T-helper 1 cell (primary cell): ENCODE results near the gene CDC42BPA.

Source experiments
- DNase-seq, 5 donors: peaks; one replicate each; pipeline ENCODE4 v3.0.0-alpha.2; 2012 to 2020

The CDC42BPA gene

DNA sequence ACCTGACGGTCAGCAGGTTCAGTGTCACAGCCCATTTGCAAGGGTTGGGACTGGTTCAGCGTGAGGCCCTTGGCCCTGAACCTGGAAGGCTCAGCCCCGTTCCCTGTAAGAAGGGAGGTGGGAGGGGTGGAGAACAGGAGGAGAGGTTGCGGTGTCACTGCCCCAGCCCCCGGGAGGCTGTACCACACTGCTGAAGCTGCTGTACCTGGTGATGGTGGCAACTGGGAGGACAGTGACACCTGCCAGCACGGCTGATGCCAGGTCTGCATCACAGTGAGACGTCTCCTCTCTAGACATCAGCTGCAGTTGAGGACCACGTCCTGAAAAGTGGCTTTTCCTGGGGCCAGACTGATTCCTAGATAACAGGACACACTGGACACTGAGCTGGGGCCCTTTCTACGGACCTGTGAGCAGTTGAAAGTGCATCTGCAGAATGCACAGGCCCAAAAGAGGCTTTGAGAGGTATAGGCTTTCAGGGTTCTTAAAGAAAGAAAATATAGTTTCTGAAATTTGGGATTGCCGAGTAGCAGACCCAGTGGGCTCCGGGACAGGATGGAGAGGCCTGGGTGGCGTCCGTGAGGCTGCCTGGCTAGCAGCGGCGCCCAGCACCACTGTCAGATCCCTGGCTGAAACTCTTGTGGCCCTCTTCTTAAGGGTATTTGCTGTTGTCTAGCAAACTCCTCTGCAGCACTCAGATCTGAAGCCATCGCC, 330.5 kb downstream of the CDC42BPA start:
- no peak for DNase-seq

DNA sequence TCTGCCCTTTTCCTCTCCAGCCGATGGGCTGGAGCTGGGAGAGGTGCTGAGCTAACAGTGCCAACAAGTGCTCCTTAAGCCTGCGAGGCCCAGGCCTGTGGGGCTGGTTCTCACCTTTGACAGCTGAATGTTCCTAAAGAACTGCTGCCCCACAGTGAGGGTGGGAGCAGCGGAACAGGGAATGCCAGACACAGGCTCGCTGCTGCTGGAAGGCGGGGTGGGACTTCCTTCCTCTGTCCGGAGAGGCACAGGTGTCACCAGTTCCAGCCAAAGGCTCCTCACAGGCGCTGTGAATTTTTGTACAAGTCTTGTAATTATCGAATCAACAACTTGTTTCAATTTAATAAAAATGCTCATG, 331.1 kb downstream of the CDC42BPA start:
- DNase-seq: no peak

DNA sequence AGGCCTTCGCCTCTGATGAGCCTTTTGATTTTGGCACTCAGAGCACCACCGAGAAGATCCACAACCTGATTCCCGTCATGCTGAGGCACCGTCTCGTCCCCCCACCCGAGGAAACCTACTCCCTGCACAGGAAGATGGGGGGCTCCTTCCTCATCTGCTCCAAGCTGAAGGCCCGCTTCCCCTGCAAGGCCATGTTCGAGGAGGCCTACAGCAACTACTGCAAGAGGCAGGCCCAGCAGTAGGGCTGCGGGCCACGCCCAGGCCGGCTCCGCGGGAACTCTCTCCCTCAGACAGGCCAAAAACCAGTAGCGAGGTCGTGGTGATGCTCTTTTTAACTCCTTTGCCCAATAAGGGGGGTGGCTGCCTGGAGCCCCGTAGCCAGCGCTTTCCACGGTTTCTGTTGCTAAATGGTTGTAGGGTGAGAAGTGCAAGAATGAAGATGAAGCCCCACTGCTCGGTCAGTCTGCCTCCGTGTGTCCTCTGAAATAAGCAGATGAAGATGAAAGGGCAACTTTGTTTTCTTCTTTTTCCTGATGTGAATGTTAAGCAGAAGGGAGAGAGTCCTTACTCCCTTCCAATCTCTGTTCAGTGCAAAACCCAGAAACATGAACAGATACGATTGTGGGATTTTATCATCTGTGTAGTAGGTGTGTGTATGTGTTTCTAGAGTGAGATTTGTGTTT, 331.7 kb downstream of the CDC42BPA start:
- DNase-seq: no peak

DNA sequence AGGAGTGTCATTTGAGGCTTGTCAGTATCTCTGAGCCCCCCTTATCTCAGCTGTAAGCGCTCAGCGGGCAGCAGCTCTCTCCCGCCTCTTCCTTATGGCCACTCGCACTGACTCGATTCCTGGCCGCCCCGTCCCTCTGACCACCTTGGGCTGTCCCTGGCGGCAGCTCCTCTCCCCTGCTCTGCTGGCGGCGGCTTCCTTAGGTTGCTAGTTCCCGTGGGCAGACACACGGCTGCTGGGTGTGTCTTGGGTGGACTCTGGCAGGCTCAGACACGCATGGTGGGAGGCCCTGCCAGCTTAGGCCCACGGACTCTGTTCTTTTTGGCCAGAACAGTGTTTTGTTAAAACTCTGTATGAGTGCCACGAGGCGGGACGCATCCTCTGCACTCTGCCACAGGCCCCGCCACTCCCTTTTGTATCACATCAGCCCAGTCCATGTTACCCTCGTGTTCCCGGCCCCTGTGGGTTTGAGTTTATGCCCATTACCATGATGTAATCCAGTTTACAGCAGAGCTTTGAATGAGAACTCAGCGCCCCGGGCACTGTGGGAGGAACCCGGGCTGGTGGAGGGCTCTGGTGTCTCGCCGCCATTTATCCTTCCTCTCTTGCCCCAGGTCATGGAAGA, 332.3 kb downstream of the CDC42BPA start:
- DNase-seq: no peak

GRCh38 chr1:226985239-226985838, 333.0 kb downstream of the CDC42BPA start:
- DNase-seq: no peak

- DNase-seq: no peak
Observed at GRCh38 chr1:226984521-226985238, 333.6 kb downstream of the CDC42BPA start.

GRCh38 chr1:226983992-226984364, 334.3 kb downstream of the CDC42BPA start:
- DNase-seq: no peak

DNA sequence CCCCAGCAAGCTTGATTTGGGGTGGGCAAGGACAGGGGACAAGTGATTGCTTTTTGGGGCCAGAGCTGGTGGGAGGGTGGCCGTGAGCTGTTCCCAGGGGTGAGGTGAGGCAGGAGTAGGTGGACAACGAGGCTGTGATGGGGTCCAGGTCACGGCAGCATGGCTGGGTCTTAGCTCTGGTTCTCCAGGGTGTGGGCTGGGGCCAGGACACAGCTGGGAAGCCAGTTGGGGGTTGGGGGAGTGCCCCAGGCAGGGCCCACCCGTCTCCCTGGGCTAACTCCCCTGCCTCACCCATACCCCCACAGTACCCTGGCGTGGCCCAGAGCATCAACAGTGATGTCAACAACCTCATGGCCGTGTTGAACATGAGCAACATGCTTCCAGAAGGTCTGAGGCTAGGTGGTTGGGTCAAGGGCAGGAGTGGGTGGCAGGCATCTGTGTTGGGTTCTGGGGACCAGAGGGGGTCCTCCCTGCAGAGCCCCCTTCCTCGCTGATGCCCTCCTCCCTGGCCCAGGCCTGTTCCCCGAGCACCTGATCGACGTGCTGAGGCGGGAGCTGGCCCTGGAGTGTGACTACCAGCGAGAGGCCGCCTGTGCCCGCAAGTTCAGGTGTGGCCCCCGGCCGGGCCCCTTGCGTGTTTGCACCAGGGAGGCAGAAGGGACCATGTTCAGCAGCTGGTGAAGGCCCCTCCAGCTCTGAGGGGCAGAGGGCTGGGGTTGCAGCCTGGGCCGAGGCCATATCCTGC, 334.9 kb downstream of the CDC42BPA start:
- DNase-seq: no peak

DNA sequence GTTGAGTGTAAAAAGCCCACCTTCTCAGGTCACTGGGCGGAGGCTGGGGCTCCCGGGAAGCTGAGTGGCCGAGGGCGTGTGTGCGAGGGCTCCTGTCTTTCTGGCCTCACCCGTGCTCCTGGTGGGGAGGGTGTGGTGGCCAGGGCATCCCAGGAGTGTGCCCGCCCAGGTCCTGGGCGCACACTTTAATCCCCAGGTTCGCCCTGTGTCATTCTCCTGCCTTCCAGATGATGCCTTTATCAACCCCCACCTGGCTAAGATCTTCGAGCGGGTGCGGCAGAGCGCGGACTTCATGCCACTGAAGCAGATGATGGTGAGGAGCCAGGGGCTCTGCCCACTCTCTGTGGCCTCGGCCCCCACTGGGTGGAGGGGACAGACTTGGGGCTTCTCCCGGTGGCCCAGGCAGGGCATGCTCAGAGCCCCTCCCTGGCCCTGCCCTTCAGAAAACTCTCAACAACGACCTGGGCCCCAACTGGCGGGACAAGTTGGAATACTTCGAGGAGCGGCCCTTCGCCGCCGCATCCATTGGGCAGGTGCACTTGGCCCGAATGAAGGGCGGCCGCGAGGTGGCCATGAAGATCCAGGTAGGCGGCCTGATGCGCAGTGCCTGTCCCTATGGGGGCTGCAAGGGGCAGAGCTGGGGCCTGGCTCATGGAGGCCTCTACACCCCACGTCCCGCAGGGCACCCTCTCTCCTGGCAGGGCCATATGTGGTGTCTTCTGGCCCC, 335.7 kb downstream of the CDC42BPA start:
- no peak for DNase-seq

DNA sequence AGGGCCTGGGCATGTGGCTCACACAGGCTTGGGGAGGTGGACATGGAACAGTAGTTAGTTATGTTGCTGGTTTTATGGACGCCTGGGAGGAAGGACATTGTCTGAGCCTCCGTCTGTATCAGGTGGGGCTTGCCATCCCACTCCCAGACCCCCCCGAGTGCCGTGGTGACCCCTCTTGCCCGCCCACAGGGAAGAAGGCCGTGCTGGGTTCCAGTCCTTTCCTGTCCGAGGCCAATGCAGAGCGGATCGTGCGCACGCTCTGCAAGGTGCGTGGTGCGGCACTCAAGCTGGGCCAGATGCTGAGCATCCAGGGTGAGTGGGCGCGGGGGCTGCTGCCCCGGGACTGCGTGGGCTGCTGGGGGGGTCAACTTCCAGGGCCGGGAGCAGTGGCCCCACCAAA, 336.5 kb downstream of the CDC42BPA start:
- DNase-seq: no peak

DNA sequence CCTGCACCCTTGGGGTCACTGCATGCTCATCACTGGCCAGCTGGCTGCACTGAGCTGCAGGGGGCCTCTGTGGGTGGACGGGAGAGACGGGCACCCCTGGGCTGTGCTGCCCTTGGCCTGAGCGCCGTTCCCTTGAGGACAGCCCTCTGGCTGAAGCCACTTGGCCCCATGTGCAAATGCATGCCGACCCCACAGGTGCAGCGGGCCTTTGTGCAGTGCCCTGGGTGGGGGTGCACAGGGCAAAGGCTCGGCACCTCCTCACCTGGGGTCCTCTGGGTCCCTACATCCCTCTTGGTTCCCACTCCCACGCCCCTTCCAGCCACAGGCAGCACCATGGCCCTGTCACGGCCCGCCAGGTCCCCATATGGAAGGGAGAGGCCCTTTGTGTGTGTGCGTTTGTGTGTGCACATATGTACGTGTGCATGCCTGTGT, 336.9 kb downstream of the CDC42BPA start:
- DNase-seq: no peak

GRCh38 chr1:226980565-226981385, 337.5 kb downstream of the CDC42BPA start:
- no peak for DNase-seq

DNA sequence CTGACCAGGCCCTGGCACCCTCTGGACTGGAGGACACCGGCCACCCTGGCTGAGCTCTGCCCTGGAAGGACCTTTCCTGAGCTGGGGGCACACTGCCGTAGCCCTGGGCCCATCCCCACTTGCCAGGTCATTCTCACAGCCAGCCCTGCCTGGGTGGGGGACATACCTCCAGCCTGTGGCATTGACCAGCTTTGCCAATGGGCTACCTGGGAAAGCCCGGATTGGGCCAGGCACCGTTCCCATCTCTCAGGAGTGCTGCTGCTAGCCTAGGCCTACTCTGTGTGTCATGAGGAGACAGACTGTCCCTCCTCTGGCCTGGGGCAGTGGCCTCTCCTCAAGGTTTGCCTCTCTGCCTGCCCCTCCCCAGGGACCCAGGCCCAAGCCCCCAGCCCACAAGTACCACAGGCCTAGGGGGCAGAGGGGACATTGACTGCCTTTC, 338.2 kb downstream of the CDC42BPA start:
- DNase-seq: no peak

DNA sequence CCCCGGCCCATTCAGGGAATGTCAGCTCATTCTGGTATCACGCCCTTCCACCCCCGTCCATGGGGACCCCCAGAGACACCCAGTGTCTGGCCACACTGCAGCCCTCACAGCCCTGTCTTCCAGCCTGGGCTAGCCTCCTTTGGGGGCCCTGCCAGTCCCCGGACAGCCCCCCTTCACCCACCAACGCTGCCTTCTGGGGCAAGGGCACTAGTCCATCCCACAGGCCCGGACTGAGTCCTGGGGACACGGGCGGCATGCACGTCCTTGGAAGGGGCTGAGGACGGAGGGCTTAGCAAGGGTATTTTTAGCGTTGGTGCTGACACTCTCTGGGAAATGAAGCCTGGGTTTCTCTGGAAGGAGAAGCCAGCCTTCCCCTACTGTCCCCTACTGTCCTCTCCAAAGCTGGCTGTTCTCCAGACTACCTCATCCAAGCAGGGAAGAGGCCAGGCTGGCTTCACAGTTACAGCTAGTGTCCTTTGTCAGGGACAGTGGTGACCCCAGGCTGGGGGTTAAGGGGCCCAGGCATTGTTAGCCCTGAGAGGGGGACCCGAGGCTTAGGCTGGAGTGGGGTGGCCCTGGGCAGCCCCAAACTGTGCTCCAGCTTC, 338.7 kb downstream of the CDC42BPA start:
- no peak for DNase-seq

DNA sequence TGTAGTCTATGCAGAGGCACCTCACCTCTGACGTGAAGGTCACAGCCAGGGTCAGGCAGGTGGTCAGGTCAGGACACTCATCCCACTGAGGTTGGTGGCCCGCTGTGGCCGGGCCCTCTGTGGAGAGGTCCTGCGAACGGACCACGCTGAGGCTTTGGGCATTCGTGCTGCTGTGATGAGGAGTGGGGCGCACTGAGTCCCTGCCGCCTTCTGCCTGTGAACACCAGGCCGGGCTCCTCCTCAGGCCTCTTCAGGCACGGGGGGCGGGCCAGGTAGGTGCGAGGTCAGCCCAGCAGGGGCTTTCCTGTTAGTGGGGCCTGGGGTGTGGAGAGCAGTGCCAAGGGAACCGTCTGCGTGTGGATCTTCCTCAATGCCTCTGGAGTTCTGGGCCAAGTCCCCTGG, 339.2 kb downstream of the CDC42BPA start:
- DNase-seq: no peak

GRCh38 chr1:226978432-226979114, 339.7 kb downstream of the CDC42BPA start:
- DNase-seq: no peak

- DNase-seq: no peak
Observed at GRCh38 chr1:226977643-226978431, 340.5 kb downstream of the CDC42BPA start.

DNA sequence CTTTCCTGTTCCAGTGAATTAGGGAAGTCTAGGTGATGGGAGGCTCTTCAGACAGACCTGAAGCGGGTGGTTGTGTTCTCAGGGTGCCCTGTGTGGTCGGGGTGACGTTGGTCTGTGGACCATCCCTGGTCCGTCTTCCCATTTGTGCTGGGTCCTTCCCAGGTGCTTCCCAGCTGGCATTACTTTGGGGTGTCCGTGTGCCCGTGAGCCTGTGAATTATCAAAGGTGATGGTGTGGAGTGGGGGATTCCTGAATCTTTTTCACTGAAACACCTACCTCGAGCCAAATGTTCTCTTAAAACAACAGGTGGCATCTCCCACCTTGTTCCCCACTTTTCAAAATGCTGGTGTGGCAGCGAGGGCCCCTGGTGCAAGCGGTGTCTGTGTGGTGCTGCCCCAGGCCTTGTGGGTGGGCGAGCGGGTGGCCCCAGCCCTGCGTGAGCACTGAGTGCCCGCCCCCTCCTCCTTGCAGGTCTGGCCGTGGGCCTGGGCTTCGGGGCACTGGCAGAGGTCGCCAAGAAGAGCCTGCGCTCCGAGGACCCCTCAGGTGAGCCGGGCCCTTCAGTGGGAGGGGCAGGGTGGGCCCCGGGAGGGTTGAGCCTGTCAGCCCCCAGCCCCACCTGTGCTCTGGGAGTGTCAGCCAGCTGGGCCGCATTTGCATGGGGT, 341.2 kb downstream of the CDC42BPA start:
- DNase-seq: no peak
